SK-N-SH (cell line): ENCODE data around the gene EXOC6. TPM values are rescaled to one million over a fixed set of nuclear protein-coding genes. Genes with fewer than 3 reads are reported as not detected.

ENCODE experiments used
- CTCF ChIA-PET: fragments of 300-600, 350-600 bp; formaldehyde crosslinking; extraction: SDS; loops from one replicate; lab custom pipeline; 2021; lab: Yijun Ruan, JAX
- POLR2A ChIA-PET: fragments of 350-600 bp; sonication (Branson Sonifier 250); formaldehyde crosslinking; extraction: SDS; loops from one replicate; lab custom pipeline; 2020; ENCODE audit warnings: antibody characterized with exemption, inconsistent platforms; lab: Yijun Ruan, JAX
- DNase-seq: peaks from one replicate; pipeline ENCODE4 v3.0.0; 2012
- H2AFZ ChIP-seq: fragments of 200-600 bp; sonication (generic); 2 replicates; pipeline ENCODE4 v1.8.1; 2016; ENCODE audit warnings: antibody characterized with exemption, mild to moderate bottlenecking, low read depth
- H3F3A ChIP-seq: fragments of 200-600 bp; sonication (generic); replicated peaks from 2 replicates; pipeline ENCODE3; 2016; ENCODE audit warnings: antibody characterized with exemption, mild to moderate bottlenecking; ENCODE audit not compliant: insufficient read depth
- H3K27ac ChIP-seq, 2 experiments: fragments of 200-500 bp in 1 of 2; fragments of 200-600 bp in 1 of 2; sonication (Bioruptor generic) in 1 of 2; sonication (generic), shearing (Covaris generic) in 1 of 2; 2 replicates each; pipeline versions ENCODE4 v1.5.1 to v1.6.1; 2014 to 2016; ENCODE audit warnings: low read depth in 2 of 2, inconsistent platforms in 1 of 2, low read length in 1 of 2, mild to moderate bottlenecking in 1 of 2, mixed read lengths in 1 of 2
- H3K27me3 ChIP-seq: fragments of 200-600 bp; sonication (generic), shearing (Covaris generic); 2 replicates; pipeline ENCODE4 v1.6.1; 2016; ENCODE audit warnings: mixed run types; ENCODE audit not compliant: insufficient read depth
- H3K36me3 ChIP-seq, 2 experiments: fragments of 200-500 bp in 1 of 2; fragments of 200-600 bp in 1 of 2; sonication (Bioruptor generic) in 1 of 2; sonication (generic) in 1 of 2; replicated peaks in 1 of 2; 2 replicates each; pipeline versions ENCODE3 to v1.5.1; 2014 to 2016; ENCODE audit warnings: low read length in 1 of 2, mild to moderate bottlenecking in 1 of 2; ENCODE audit not compliant: insufficient read depth in 2 of 2, control insufficient read depth in 1 of 2
- H3K4me1 ChIP-seq, 2 experiments: fragments of 200-500 bp in 1 of 2; fragments of 200-600 bp in 1 of 2; sonication (Bioruptor generic) in 1 of 2; sonication (generic), shearing (Covaris generic) in 1 of 2; 2 replicates each; pipeline versions ENCODE4 v1.5.1 to v1.6.1; 2014 to 2016; ENCODE audit warnings: low read depth in 1 of 2, low read length in 1 of 2, mixed run types in 1 of 2; ENCODE audit not compliant: insufficient read depth in 2 of 2, control insufficient read depth in 1 of 2
- H3K4me2 ChIP-seq: fragments of 200-600 bp; sonication (generic), shearing (Covaris generic); 2 replicates; pipeline ENCODE4 v1.6.1; 2017; ENCODE audit warnings: mixed run types
- H3K4me3 ChIP-seq, 2 experiments: fragments of 200-500 bp in 1 of 2; fragments of 200-600 bp in 1 of 2; sonication (Bioruptor generic) in 1 of 2; sonication (generic), shearing (Covaris generic) in 1 of 2; 2 replicates each; pipeline versions ENCODE4 v1.5.1 to v1.8.1; 2014 to 2016; ENCODE audit warnings: low read depth in 2 of 2, inconsistent platforms in 1 of 2, low read length in 1 of 2, mild to moderate bottlenecking in 1 of 2, mixed read lengths in 1 of 2, moderate library complexity in 1 of 2
- H3K79me2 ChIP-seq: fragments of 200-600 bp; sonication (generic); 2 replicates; pipeline ENCODE4 v1.8.1; 2017; ENCODE audit warnings: mild to moderate bottlenecking; ENCODE audit not compliant: insufficient read depth
- H3K9ac ChIP-seq: fragments of 200-600 bp; sonication (generic); 2 replicates; pipeline ENCODE4 v1.6.1; 2017; ENCODE audit warnings: mixed run types
- H3K9me2 ChIP-seq: fragments of 200-600 bp; sonication (generic); 2 replicates; pipeline ENCODE4 v1.6.1; 2017; ENCODE audit warnings: mixed run types
- H3K9me3 ChIP-seq: fragments of 200-600 bp; sonication (generic); 2 replicates; pipeline ENCODE4 v1.6.1; 2017; ENCODE audit warnings: mixed run types, mild to moderate bottlenecking, moderate library complexity
- H4K20me1 ChIP-seq: fragments of 200-600 bp; sonication (generic); 2 replicates; pipeline ENCODE4 v1.6.1; 2017; ENCODE audit warnings: mild to moderate bottlenecking, mixed run types; ENCODE audit not compliant: insufficient read depth
- ELF1 ChIP-seq: IDR thresholded peaks from 2 replicates; pipeline ENCODE4 v1.4.0; 2012
- EZH2phosphoT487 ChIP-seq: fragments of 200-600 bp; sonication (generic); IDR thresholded peaks from 2 replicates; pipeline ENCODE4 v1.6.1; 2017; ENCODE audit warnings: low read depth, mixed run types, mild to moderate bottlenecking, antibody characterized with exemption, moderate library complexity, borderline replicate concordance
- FOSL2 ChIP-seq: IDR thresholded peaks from 2 replicates; pipeline ENCODE4 v1.4.0; 2012; ENCODE audit warnings: low read depth, mild to moderate bottlenecking, moderate library complexity, borderline replicate concordance
- FOXJ3 ChIP-seq: sonication (generic); formaldehyde crosslinking; IDR thresholded peaks from 2 replicates; pipeline ENCODE4 v1.5.1; 2020; ENCODE audit warnings: mild to moderate bottlenecking, missing genetic modification reagents
- GABPA ChIP-seq: IDR thresholded peaks from 2 replicates; pipeline ENCODE4 v1.4.0; 2012; ENCODE audit warnings: low read depth, mild to moderate bottlenecking
- GATA2 ChIP-seq: sonication (generic); formaldehyde crosslinking; IDR thresholded peaks from 2 replicates; pipeline ENCODE4 v1.5.0; 2020; ENCODE audit warnings: mild to moderate bottlenecking, missing genetic modification reagents
- MEF2A ChIP-seq: IDR thresholded peaks from 2 replicates; pipeline ENCODE4 v1.4.0; 2012; ENCODE audit warnings: low read depth, borderline replicate concordance
- NRF1 ChIP-seq: IDR thresholded peaks from 2 replicates; pipeline ENCODE4 v1.6.1; 2012; ENCODE audit warnings: low read depth, mild to moderate bottlenecking, low read length
- RAD21 ChIP-seq: IDR thresholded peaks from 2 replicates; pipeline ENCODE4 v1.6.1; 2012; ENCODE audit warnings: mild to moderate bottlenecking, low read length
- RCOR1 ChIP-seq: fragments of 150-350 bp; IDR thresholded peaks from 2 replicates; pipeline ENCODE4 v1.6.1; 2017; ENCODE audit warnings: antibody characterized with exemption, low read length
- RFX5 ChIP-seq: IDR thresholded peaks from 2 replicates; pipeline ENCODE4 v1.6.1; 2012; ENCODE audit warnings: mild to moderate bottlenecking, improper control_type of control experiment, low read length
- SIN3A ChIP-seq: IDR thresholded peaks from 2 replicates; pipeline ENCODE4 v1.6.1; 2012; ENCODE audit warnings: low read depth, mild to moderate bottlenecking, low read length, moderate library complexity, borderline replicate concordance
- WGBS: methylation state at CpG from one replicate; pipeline ENCODE4 v1.1.6; 2017; ENCODE audit warnings: low lambda C conversion rate; 5-methylcytosine and 5-hydroxymethylcytosine counted together
- polyA plus RNA-seq, 3 experiments: library from polyadenylated mRNA; depleted of rRNA; stranded (reverse); fragments of >200 nt; gene quantifications; 2 replicates each; pipeline ENCODE4 v1.2.3, GENCODE V29; 2012
- TF ChIP-seq, protein P1 (sequence below): fragments of 150-350 bp; IDR thresholded peaks from 2 replicates; pipeline ENCODE4 v1.6.1; 2016; ENCODE audit warnings: mild to moderate bottlenecking, low read depth, low read length
- TF ChIP-seq, protein P2 (sequence below): IDR thresholded peaks from 2 replicates; pipeline ENCODE4 v1.4.0; 2012; ENCODE audit warnings: low read depth
- TF ChIP-seq, protein P3 (sequence below): IDR thresholded peaks from 2 replicates; pipeline ENCODE4 v1.4.0; 2012; ENCODE audit warnings: low read depth, borderline replicate concordance

The EXOC6 gene
- polyA plus RNA-seq, 1 of the 3 experiments (the other 2 are of a cell fraction), result 2.3 TPM

GRCh38 chr10:92991513-92991912, 143.2 kb downstream of the EXOC6 start:
- H3K9me3 ChIP-seq, result no peaks in the 10 kb centered on the region
- 90% methylated on average over 2 of the region's 2 CpGs for WGBS
- no peak overlapping the region for H2AFZ ChIP-seq
- no peak for DNase-seq
- TF ChIP-seq GABPA (no peak), RCOR1 (no peak), RFX5 (no peak), EZH2phosphoT487 (no peak), ELF1 (no peak), NRF1 (no peak), GATA2 (CRISPR knock-in tag) (no peak), FOSL2 (no peak), MEF2A (no peak), FOXJ3 (no peak), RAD21 (no peak)
- TF ChIP-seq, protein P1, sequence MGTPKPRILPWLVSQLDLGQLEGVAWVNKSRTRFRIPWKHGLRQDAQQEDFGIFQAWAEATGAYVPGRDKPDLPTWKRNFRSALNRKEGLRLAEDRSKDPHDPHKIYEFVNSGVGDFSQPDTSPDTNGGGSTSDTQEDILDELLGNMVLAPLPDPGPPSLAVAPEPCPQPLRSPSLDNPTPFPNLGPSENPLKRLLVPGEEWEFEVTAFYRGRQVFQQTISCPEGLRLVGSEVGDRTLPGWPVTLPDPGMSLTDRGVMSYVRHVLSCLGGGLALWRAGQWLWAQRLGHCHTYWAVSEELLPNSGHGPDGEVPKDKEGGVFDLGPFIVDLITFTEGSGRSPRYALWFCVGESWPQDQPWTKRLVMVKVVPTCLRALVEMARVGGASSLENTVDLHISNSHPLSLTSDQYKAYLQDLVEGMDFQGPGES, result no peak
- TF ChIP-seq, protein P2, sequence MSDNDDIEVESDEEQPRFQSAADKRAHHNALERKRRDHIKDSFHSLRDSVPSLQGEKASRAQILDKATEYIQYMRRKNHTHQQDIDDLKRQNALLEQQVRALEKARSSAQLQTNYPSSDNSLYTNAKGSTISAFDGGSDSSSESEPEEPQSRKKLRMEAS, result no peak
- TF ChIP-seq, protein P3, sequence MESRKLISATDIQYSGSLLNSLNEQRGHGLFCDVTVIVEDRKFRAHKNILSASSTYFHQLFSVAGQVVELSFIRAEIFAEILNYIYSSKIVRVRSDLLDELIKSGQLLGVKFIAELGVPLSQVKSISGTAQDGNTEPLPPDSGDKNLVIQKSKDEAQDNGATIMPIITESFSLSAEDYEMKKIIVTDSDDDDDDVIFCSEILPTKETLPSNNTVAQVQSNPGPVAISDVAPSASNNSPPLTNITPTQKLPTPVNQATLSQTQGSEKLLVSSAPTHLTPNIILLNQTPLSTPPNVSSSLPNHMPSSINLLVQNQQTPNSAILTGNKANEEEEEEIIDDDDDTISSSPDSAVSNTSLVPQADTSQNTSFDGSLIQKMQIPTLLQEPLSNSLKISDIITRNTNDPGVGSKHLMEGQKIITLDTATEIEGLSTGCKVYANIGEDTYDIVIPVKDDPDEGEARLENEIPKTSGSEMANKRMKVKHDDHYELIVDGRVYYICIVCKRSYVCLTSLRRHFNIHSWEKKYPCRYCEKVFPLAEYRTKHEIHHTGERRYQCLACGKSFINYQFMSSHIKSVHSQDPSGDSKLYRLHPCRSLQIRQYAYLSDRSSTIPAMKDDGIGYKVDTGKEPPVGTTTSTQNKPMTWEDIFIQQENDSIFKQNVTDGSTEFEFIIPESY, result no peak
- TF ChIP-seq, all 33 proteins: peak for 0
- no peak overlapping the region for H3K27ac ChIP-seq
- H3K9me2 ChIP-seq, result no peaks in the 10 kb centered on the region
- no peak overlapping the region for H3K4me2 ChIP-seq
- H3K79me2 ChIP-seq, result no peaks in the 10 kb centered on the region
- no peaks in the 10 kb centered on the region for H3F3A ChIP-seq
- POLR2A ChIA-PET, result no interaction called here
- no peak overlapping the region for H3K4me3 ChIP-seq
- no peak overlapping the region for H3K9ac ChIP-seq
- peaks cover 0 to 6% of the 10 kb centered on the region in 2 experiments; a peak in 2 of 4 replicates for H3K4me1 ChIP-seq
- H3K36me3 ChIP-seq, result no peaks in the 10 kb centered on the region
- no peaks in the 10 kb centered on the region for H3K27me3 ChIP-seq
- CTCF ChIA-PET, result interaction anchor here (1.3 kb wide), 1 partner anchor 124 kb away, joined by 3 read pairs; no protein-coding TSS in a partner anchor
- H4K20me1 ChIP-seq, result no peaks in the 10 kb centered on the region

DNA sequence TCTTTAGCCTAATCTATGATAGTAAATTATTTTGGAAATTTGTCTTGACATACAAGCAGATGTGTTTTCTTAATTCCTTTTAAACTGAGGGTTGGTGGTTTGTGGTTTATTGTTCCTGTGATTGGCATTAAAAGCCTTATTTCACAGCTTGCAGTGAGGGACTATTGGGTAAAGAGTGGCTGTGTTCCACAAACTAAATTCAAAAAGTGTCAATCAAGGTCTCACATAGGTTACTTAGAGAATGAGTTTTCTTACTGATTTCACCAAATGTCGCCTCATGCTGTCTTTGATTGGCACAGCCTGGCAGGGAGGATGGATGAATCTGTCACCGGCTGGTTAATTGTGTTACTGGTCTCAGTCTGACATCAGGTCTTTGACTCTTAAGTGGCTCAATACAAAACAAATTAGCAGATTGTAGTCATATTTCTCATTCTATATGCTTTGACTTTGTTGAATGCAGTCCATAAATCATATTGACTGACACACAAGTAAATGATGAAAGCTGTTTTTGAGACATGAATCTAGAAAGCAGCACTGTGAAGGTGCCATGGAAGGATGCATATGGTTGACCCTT, 145.5 kb downstream of the EXOC6 start:
- ChIA-PET CTCF (interaction anchor here (0.7 to 2.9 kb wide), 6 partner anchors 10 to 359 kb away, joined by 3 to 17 read pairs (median 4); no protein-coding TSS in a partner anchor), POLR2A (no interaction called here)
- Histone ChIP-seq H3K4me3 (no peak overlapping the region), H2AFZ (no peak overlapping the region), H3K27ac (peak overlapping the region in 1 of 2 experiments; percentile 50; a peak in 1 of 4 replicates), H3K9ac (no peak overlapping the region), H3K4me2 (no peak overlapping the region), H3F3A (no peaks in the 10 kb centered on the region), H3K9me2 (no peaks in the 10 kb centered on the region), H3K4me1 (peaks cover 0 to 6% of the 10 kb centered on the region in 2 experiments; a peak in 2 of 4 replicates), H3K36me3 (no peaks in the 10 kb centered on the region), H4K20me1 (no peaks in the 10 kb centered on the region), H3K9me3 (no peaks in the 10 kb centered on the region), H3K27me3 (no peaks in the 10 kb centered on the region), H3K79me2 (no peaks in the 10 kb centered on the region)
- TF ChIP-seq EZH2phosphoT487 (no peak), FOSL2 (no peak), SIN3A (no peak)
- WGBS, result 81% methylated on average over 2 of the region's 2 CpGs
- peak; percentile 15 for DNase-seq
